H1 (cell line): ENCODE measurements around the gene SHROOM2. TPM values are rescaled to one million over a fixed set of nuclear protein-coding genes. Genes with fewer than 3 reads are reported as not detected.

Source experiments
- CTCF ChIA-PET: fragments of 300-600 bp; sonication (Branson Sonifier 250); formaldehyde crosslinking; loops from one replicate; lab custom pipeline; 2021; ENCODE audit not compliant: partially characterized antibody; lab: Charles Lee
- POLR2A ChIA-PET: fragments of 300-600 bp; sonication (Branson Sonifier 250); formaldehyde crosslinking; loops from one replicate; lab custom pipeline; 2021; ENCODE audit warnings: inconsistent platforms; ENCODE audit not compliant: partially characterized antibody; lab: Charles Lee
- DNase-seq, 2 experiments: peaks; one replicate each; pipeline versions ENCODE4 v3.0.0 to v3.0.0-alpha.2; 2010 to 2022; ENCODE audit warnings: low spot score in 2 of 2, low read depth in 1 of 2, mixed read lengths in 1 of 2
- FAIRE-seq: peaks from 2 replicates; lab custom pipeline; 2011; peaks lifted over from hg19 to GRCh38; lab: Jason Lieb, UNC
- H2AFZ ChIP-seq: 2 replicates; pipeline ENCODE4 v1.8.1; 2012; ENCODE audit warnings: low read length, inconsistent platforms
- H2AK5ac ChIP-seq: 2 replicates; pipeline ENCODE4 v1.6.1; 2013; ENCODE audit warnings: low read depth, low read length
- H2BK120ac ChIP-seq: replicated peaks from 2 replicates; pipeline ENCODE3; 2013; ENCODE audit warnings: low read depth, low read length, inconsistent platforms
- H2BK12ac ChIP-seq: 2 replicates; pipeline ENCODE4 v1.6.1; 2013; ENCODE audit warnings: low read depth, low read length
- H2BK15ac ChIP-seq: 2 replicates; pipeline ENCODE4 v1.6.1; 2013; ENCODE audit warnings: low read length
- H2BK20ac ChIP-seq: 2 replicates; pipeline ENCODE4 v1.6.1; 2013; ENCODE audit warnings: low read length
- H2BK5ac ChIP-seq: 2 replicates; pipeline ENCODE4 v1.6.1; 2013; ENCODE audit warnings: low read depth, low read length
- H3K14ac ChIP-seq: 2 replicates; pipeline ENCODE4 v1.6.1; 2013; ENCODE audit warnings: inconsistent platforms; ENCODE audit not compliant: insufficient read length
- H3K18ac ChIP-seq: 2 replicates; pipeline ENCODE4 v1.6.1; 2013; ENCODE audit warnings: low read length; ENCODE audit errors: extremely low read depth
- H3K23ac ChIP-seq: 2 replicates; pipeline ENCODE4 v1.6.1; 2013; ENCODE audit warnings: inconsistent platforms; ENCODE audit not compliant: insufficient read length
- H3K23me2 ChIP-seq: 2 replicates; pipeline ENCODE4 v1.6.1; 2013; ENCODE audit warnings: low read depth, low read length
- H3K27ac ChIP-seq: 2 replicates; pipeline ENCODE4 v1.6.1; 2011; ENCODE audit warnings: low read depth, low read length, inconsistent platforms
- H3K27me3 ChIP-seq, 4 experiments: replicated peaks in 1 of 4; 1 replicate in 1 of 4; 2 replicates in 3 of 4; pipeline versions ENCODE4 v1.6.1 to v1.8.1; 2011 to 2013; ENCODE audit warnings: low read length in 3 of 4, mild to moderate bottlenecking in 3 of 4, inconsistent platforms in 2 of 4, mixed read lengths in 2 of 4, moderate library complexity in 1 of 4; ENCODE audit not compliant: control insufficient read depth in 3 of 4, insufficient read depth in 3 of 4; ENCODE audit errors: extremely low read depth in 1 of 4
- H3K36me3 ChIP-seq, 4 experiments: 2 replicates each; pipeline versions ENCODE4 v1.6.1 to v1.8.1; 2011 to 2013; ENCODE audit warnings: mild to moderate bottlenecking in 4 of 4, low read length in 3 of 4, moderate library complexity in 2 of 4, control low read depth in 1 of 4, inconsistent platforms in 1 of 4; ENCODE audit not compliant: insufficient read depth in 4 of 4, control insufficient read depth in 2 of 4
- H3K4ac ChIP-seq: replicated peaks from 2 replicates; pipeline ENCODE3; 2013; ENCODE audit warnings: low read length, low read depth, mixed read lengths, inconsistent platforms; ENCODE audit not compliant: insufficient read length
- H3K4me1 ChIP-seq, 4 experiments: replicated peaks in 1 of 4; 1 replicate in 1 of 4; 2 replicates in 3 of 4; pipeline versions ENCODE4 v1.6.1 to v1.8.1; 2011 to 2013; ENCODE audit warnings: low read length in 3 of 4, inconsistent platforms in 2 of 4, mixed read lengths in 1 of 4; ENCODE audit not compliant: insufficient read depth in 4 of 4, control insufficient read depth in 3 of 4
- H3K4me2 ChIP-seq, 2 experiments: 2 replicates each; pipeline versions ENCODE4 v1.6.1 to v1.8.1; 2011 to 2013; ENCODE audit warnings: low read depth in 2 of 2, low read length in 2 of 2, control low read depth in 1 of 2, inconsistent platforms in 1 of 2, mild to moderate bottlenecking in 1 of 2; ENCODE audit not compliant: insufficient read depth in 1 of 2
- H3K4me3 ChIP-seq, 4 experiments: fragments of 200-600, 300-600 bp in 1 of 4; sonication (generic), shearing (Covaris generic), sonication (Bioruptor Twin) in 1 of 4; 2 replicates each; pipeline versions ENCODE4 v1.5.1 to v1.8.1; 2011 to 2016; ENCODE audit warnings: low read length in 4 of 4, low read depth in 3 of 4, control low read depth in 2 of 4, inconsistent platforms in 2 of 4, mild to moderate bottlenecking in 2 of 4, mixed read lengths in 1 of 4, moderate library complexity in 1 of 4; ENCODE audit not compliant: insufficient read depth in 2 of 4; ENCODE audit errors: extremely low read depth in 1 of 4
- H3K56ac ChIP-seq: replicated peaks from 2 replicates; pipeline ENCODE3; 2013; ENCODE audit warnings: low read depth, mild to moderate bottlenecking, mixed read lengths, low read length, inconsistent platforms; ENCODE audit not compliant: insufficient read length
- H3K79me1 ChIP-seq: 2 replicates; pipeline ENCODE4 v1.6.1; 2013; ENCODE audit warnings: low read depth, low read length, control low read depth
- H3K79me2 ChIP-seq, 2 experiments: 2 replicates each; pipeline versions ENCODE4 v1.6.1 to v1.8.1; 2012 to 2013; ENCODE audit warnings: low read length in 2 of 2, mild to moderate bottlenecking in 2 of 2, inconsistent platforms in 1 of 2; ENCODE audit not compliant: insufficient read depth in 2 of 2, control insufficient read depth in 1 of 2
- H3K9ac ChIP-seq, 4 experiments: replicated peaks in 1 of 4; 1 replicate in 1 of 4; 2 replicates in 3 of 4; pipeline versions ENCODE4 v1.6.1 to v1.8.1; 2011 to 2013; ENCODE audit warnings: low read depth in 3 of 4, low read length in 3 of 4, control low read depth in 2 of 4, mild to moderate bottlenecking in 2 of 4, moderate library complexity in 2 of 4, inconsistent platforms in 1 of 4; ENCODE audit errors: extremely low read depth in 1 of 4
- H3K9me3 ChIP-seq, 2 experiments: 2 replicates each; pipeline versions ENCODE4 v1.6.1 to v1.8.1; 2012 to 2013; ENCODE audit warnings: mild to moderate bottlenecking in 2 of 2, moderate library complexity in 2 of 2, control low read depth in 1 of 2, inconsistent platforms in 1 of 2, low read depth in 1 of 2, low read length in 1 of 2, mixed read lengths in 1 of 2; ENCODE audit not compliant: insufficient read depth in 2 of 2
- H4K20me1 ChIP-seq, 2 experiments: replicated peaks in 1 of 2; 2 replicates each; pipeline versions ENCODE3 to v1.8.1; 2011 to 2013; ENCODE audit warnings: inconsistent platforms in 2 of 2, low read length in 2 of 2, mild to moderate bottlenecking in 1 of 2; ENCODE audit not compliant: insufficient read depth in 2 of 2, control insufficient read depth in 1 of 2
- H4K5ac ChIP-seq: 2 replicates; pipeline ENCODE4 v1.6.1; 2013; ENCODE audit warnings: low read length, low read depth, mixed read lengths, inconsistent platforms; ENCODE audit not compliant: insufficient read length
- H4K8ac ChIP-seq: 2 replicates; pipeline ENCODE4 v1.8.0; 2013; ENCODE audit warnings: mild to moderate bottlenecking, moderate library complexity, low read length, inconsistent platforms; ENCODE audit not compliant: insufficient read depth; ENCODE audit errors: extremely low read depth
- H4K91ac ChIP-seq: replicated peaks from 2 replicates; pipeline ENCODE3; 2013; ENCODE audit warnings: low read length, mixed read lengths, inconsistent platforms; ENCODE audit not compliant: insufficient read length
- CBX5 ChIP-seq: fragments of 300-800, 300-1000 bp; sonication (generic); IDR thresholded peaks from 2 replicates; pipeline ENCODE4 v1.7.1; 2016; ENCODE audit warnings: antibody characterized with exemption, low read length, low read depth
- CEBPB ChIP-seq: IDR thresholded peaks from 2 replicates; pipeline ENCODE4 v1.6.1; 2012; ENCODE audit warnings: low read depth, low read length
- CREB1 ChIP-seq: IDR thresholded peaks from 2 replicates; pipeline ENCODE4 v1.6.1; 2012; ENCODE audit warnings: inconsistent platforms
- EP300 ChIP-seq, 2 experiments: IDR thresholded peaks; 1 replicate in 1 of 2; 2 replicates in 1 of 2; pipeline ENCODE4 v1.6.1; 2011 to 2012; ENCODE audit warnings: low read depth in 2 of 2, low read length in 2 of 2, mild to moderate bottlenecking in 2 of 2, borderline replicate concordance in 1 of 2, inconsistent platforms in 1 of 2, moderate library complexity in 1 of 2
- EZH2 ChIP-seq: fragments of 200-600 bp; sonication (generic); IDR thresholded peaks from 2 replicates; pipeline ENCODE4 v1.7.1; 2012; ENCODE audit warnings: low read depth, mild to moderate bottlenecking, moderate library complexity, low read length, inconsistent platforms; ENCODE audit not compliant: severe bottlenecking
- MAFK ChIP-seq: IDR thresholded peaks from 2 replicates; pipeline ENCODE4 v1.6.1; 2012; ENCODE audit warnings: low read depth, mild to moderate bottlenecking, improper control_type of control experiment, low read length
- SIRT6 ChIP-seq: IDR thresholded peaks from one replicate; pipeline ENCODE4 v1.7.1; 2012; ENCODE audit warnings: low read length, inconsistent platforms
- TEAD4 ChIP-seq: IDR thresholded peaks from 2 replicates; pipeline ENCODE4 v1.6.1; 2012; ENCODE audit warnings: low read depth, low read length, inconsistent platforms, mixed read lengths
- WGBS, 2 experiments: shearing (Covaris generic) in 1 of 2; methylation state at CpG; one replicate each; pipeline versions ENCODE4 v1.1.6 to v1.1.7; 2013 to 2015; ENCODE audit warnings: low lambda C conversion rate in 2 of 2, mixed read lengths in 2 of 2, inconsistent platforms in 1 of 2, low coverage in 1 of 2, missing lambda C conversion rate in 1 of 2; ENCODE audit not compliant: insufficient replicate concordance in 2 of 2, insufficient coverage in 1 of 2, insufficient read length in 1 of 2; ENCODE audit errors: extremely low coverage in 1 of 2, missing lambda C conversion rate in 1 of 2; 5-methylcytosine and 5-hydroxymethylcytosine counted together
- polyA plus RNA-seq, 7 experiments: library from polyadenylated mRNA; depleted of rRNA in 3 of 7; stranded (reverse) in 5 of 7; unstranded in 2 of 7; fragments of >200 nt in 5 of 7; fragments of 200-250 nt in 2 of 7; gene quantifications; 1 replicate in 5 of 7; 2 replicates in 1 of 7; 4 replicates in 1 of 7; pipeline versions ENCODE4 v1.2.1 to v1.2.3, GENCODE V29; 2011 to 2013; ENCODE audit warnings: missing spikeins in 2 of 7, mixed read lengths in 2 of 7
- total RNA-seq: library from RNA; stranded (reverse); fragmentation: NEBNext Ultra II Directional; extraction: Animal tissue kit (Norgen Biotek cat#: 25700); gene quantifications from 2 replicates; pipeline ENCODE4 v1.2.1, GENCODE V29; 2021
- TF ChIP-seq, protein P1 (sequence below): IDR thresholded peaks from 2 replicates; pipeline ENCODE4 v1.6.1; 2011; ENCODE audit warnings: low read depth, mild to moderate bottlenecking, low read length; ENCODE audit not compliant: insufficient read depth

SHROOM2 gene
- total and polyA plus RNA-seq, 2 of the 8 experiments (the other 6 are each of a cell fraction or from before 2014, with no cell fraction given): 3.4 to 14.2 TPM

DNA sequence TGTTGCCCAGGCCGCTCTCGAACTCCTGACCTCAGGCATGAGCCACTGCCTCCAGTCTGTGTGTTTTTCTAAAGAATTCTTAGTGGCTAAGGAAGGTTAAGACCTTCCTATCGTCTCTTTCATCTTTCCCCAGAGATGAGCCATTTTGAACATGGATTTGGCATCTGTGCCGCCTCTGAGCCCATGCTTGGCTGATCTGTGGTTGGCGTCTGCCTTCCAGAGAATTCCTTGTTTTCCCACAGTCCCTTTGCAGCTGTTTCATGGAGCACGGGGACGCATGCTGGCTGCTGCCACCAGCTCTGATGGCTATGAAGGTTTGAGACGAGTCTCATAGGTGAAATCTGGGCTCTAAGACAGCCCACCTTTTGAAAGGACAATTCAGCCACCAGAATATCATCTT is 60.4 kb downstream of the SHROOM2 start:
- no peak overlapping the region for H2BK5ac ChIP-seq
- H3K79me1 ChIP-seq: no peaks in the 10 kb centered on the region
- no peak for FAIRE-seq
- no peaks in the 10 kb centered on the region for H4K20me1 ChIP-seq
- ChIA-PET POLR2A (no interaction called here), CTCF (interaction anchor here (1.3 kb wide), 1 partner anchor 37 kb away, joined by 3 read pairs; no protein-coding TSS in a partner anchor)
- no peaks in the 10 kb centered on the region for H3K36me3 ChIP-seq
- H3K79me2 ChIP-seq: peaks cover 0 to 13% of the 10 kb centered on the region in 2 experiments; a peak in 2 of 4 replicates
- H3K27ac ChIP-seq: no peak overlapping the region
- H3K56ac ChIP-seq: no peak overlapping the region
- H4K5ac ChIP-seq: no peak overlapping the region
- no peaks in the 10 kb centered on the region for H3K9me3 ChIP-seq
- H3K4me1 ChIP-seq: peaks cover 1 to 16% (median 4%) of the 10 kb centered on the region in 4 experiments; a peak in 5 of 7 replicates
- H3K18ac ChIP-seq: no peak overlapping the region
- no peak overlapping the region for H2BK12ac ChIP-seq
- H3K4me3 ChIP-seq: no peak overlapping the region
- 100% methylated on average over 5 of the region's 8 CpGs; no CpG with 5 or more reads in 1 of the 2 experiments for WGBS, 2 experiments
- H3K4ac ChIP-seq: no peak overlapping the region
- no peak overlapping the region for H2BK15ac ChIP-seq
- no peak overlapping the region for H3K14ac ChIP-seq
- no peak overlapping the region for H2BK20ac ChIP-seq
- H3K23ac ChIP-seq: no peak overlapping the region
- no peak overlapping the region for H4K91ac ChIP-seq
- H4K8ac ChIP-seq: no peak overlapping the region
- H3K4me2 ChIP-seq: no peak overlapping the region
- H2AFZ ChIP-seq: no peak overlapping the region
- no peak for DNase-seq
- H3K9ac ChIP-seq: no peak overlapping the region
- H2BK120ac ChIP-seq: no peak overlapping the region
- no peak overlapping the region for H2AK5ac ChIP-seq
- TF ChIP-seq EZH2 (no peak), MAFK (no peak), EP300 (IDR thresholded peaks at IDR 0.05; ENCODE audit: borderline replicate concordance in 1 of 2, low read depth in 2 of 2, low read length in 2 of 2) (no peak), CREB1 (no peak), CEBPB (no peak), TEAD4 (no peak), SIRT6 (no peak), CBX5 (no peak)
- TF ChIP-seq, protein P1, sequence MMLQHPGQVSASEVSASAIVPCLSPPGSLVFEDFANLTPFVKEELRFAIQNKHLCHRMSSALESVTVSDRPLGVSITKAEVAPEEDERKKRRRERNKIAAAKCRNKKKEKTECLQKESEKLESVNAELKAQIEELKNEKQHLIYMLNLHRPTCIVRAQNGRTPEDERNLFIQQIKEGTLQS: no peak
- TF ChIP-seq, all 59 proteins: peak for 0
- no peaks in the 10 kb centered on the region for H3K23me2 ChIP-seq
- no peaks in the 10 kb centered on the region for H3K27me3 ChIP-seq
